Mammary epithelial cell (primary cell): Measurements from ENCODE around the gene SAMD13.

Experiments
- EZH2 ChIP-seq: IDR thresholded peaks from 2 replicates; pipeline ENCODE4 v1.6.1; 2012; ENCODE audit warnings: low read length, inconsistent platforms, borderline replicate concordance
- TF ChIP-seq, protein P1 (sequence below), 2 donors: IDR thresholded peaks in 1 of 2; conservative IDR thresholded peaks in 1 of 2; 2 replicates each; pipeline ENCODE4 v1.5.1; 2011 to 2012; ENCODE audit warnings: inconsistent platforms in 2 of 2, low read length in 2 of 2, mild to moderate bottlenecking in 2 of 2, control low read depth in 1 of 2, low read depth in 1 of 2; ENCODE audit not compliant: insufficient read depth in 1 of 2; ENCODE audit errors: extremely low read depth in 1 of 2

DNA sequence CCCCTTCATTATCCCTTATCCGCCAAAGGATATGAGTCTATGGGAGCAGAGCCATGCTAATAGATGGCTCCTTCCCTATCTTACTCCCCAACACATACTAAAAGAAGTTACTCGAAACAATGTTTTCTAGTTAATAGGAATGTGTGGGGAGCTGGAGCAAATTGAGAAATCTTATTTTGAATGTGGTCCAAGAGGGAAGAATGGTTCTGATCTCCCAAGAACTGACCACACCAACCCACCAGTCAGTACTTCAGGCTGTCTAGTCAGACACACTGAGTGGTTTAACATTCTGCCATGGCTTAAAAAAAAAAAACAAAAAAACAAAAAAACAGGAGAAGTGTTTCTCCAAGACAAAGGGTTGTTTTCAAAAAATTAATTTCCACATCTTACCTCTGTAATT, 65.3 kb downstream of the SAMD13 start:
- TF ChIP-seq, protein P1, sequence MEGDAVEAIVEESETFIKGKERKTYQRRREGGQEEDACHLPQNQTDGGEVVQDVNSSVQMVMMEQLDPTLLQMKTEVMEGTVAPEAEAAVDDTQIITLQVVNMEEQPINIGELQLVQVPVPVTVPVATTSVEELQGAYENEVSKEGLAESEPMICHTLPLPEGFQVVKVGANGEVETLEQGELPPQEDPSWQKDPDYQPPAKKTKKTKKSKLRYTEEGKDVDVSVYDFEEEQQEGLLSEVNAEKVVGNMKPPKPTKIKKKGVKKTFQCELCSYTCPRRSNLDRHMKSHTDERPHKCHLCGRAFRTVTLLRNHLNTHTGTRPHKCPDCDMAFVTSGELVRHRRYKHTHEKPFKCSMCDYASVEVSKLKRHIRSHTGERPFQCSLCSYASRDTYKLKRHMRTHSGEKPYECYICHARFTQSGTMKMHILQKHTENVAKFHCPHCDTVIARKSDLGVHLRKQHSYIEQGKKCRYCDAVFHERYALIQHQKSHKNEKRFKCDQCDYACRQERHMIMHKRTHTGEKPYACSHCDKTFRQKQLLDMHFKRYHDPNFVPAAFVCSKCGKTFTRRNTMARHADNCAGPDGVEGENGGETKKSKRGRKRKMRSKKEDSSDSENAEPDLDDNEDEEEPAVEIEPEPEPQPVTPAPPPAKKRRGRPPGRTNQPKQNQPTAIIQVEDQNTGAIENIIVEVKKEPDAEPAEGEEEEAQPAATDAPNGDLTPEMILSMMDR (conservative IDR thresholded peaks at IDR 0.05 in 1 of 2, IDR thresholded peaks at IDR 0.05 in 1 of 2; ENCODE audit: extremely low read depth in 1 of 2, insufficient read depth in 1 of 2, low read depth in 1 of 2, low read length in 2 of 2) = no peak
- no peak for TF ChIP-seq EZH2
